ENCODE data around the gene COG8.
"Not testable (repeated sequence)": the region's sequence is repeated elsewhere in the genome, so short reads cannot be mapped to it uniquely, and the experiment has no call there.

Gene COG8

DNA sequence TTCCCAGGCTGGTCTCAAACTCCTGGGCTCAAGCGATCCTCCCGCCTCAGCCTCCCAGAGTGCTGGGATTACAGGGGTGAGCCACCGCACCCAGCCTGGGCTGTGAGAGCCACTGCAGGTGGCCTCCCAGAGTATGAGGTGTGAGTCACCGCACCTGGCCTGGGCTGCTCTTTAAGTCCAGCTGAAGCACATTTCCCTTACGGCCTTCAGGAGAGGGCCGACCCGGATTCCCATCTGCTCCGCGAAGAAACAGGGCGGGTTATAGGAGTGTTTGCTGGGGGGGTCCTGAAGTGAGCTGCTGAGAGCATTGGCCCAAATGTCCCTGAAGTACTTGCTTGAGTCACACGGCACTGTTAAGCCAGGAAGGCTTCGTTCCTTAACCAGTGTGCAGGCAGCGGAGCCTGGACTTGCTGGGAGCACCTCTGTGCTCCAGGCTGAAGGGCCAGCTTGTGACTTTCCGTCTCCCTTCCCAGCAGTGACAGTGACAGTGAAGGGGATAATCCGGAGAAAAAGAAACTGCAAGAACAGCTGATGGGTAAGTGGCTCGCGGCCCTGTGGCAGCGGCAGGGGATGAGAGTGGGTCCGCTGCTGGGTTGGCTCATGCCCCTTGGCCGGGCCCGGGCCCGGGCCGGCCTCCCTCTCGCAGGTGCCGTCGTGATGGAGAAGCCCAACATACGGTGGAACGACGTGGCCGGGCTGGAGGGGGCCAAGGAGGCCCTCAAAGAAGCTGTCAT, 21.0 kb downstream of the COG8 start:
- no peak for DNase-seq

DNA sequence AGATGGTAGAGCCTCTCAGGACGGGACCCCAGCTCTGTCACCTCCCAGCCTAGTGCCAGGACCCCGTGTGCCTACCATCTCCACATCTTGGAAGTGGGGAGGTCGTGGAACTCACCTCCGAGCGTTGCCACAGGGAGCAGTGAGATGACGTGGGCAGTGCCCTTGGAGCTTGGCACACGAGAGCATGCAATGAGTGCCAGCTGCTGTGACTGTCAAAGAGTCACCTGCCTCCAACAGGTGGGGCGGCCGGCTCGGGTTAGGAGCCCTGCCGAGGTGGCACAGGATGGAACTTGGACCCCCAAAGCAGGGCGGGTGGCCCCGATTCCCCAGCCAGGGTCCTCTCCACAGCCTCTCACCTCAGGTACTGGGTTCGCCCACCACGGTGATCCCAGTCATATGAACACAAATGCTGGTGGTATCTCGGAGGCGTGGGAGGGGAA, 22.7 kb downstream of the COG8 start:
- DNase-seq: no peak

DNA sequence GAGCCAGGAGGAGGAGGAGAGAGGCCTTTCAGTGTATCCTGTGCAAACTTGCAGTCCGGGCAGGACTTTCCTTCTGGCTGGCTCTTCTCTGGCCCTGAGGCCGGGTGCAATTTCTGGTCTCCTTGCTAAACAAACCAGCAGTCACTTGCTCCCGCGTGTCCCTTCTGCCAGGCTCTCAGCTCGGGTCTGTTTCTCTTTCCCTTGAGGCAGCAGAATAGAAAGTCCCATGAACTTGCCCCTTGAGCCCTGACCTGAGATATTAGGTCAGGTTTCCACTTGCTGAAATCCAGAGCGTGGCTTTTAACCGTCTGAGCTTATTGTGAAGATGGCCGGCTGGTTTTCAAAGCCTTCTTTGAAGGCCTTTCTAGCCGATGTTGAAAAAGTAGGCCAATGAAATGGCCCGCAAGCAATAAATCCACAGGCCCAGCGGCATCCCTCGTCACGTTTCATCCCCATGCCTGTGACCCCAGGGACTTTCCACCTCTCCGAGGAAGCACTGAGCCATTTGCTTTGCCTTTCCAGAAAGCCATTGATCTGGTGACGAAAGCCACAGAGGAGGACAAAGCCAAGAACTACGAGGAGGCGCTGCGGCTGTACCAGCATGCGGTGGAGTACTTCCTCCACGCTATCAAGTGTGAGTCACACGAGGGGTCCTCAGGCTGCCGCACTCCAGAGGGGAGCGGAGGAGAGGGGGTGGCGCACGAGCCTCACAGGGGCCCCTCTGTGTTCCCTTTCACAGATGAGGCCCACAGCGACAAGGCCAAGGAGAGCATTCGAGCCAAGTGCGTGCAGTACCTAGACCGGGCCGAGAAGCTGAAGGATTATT, 23.7 kb downstream of the COG8 start:
- DNase-seq: no peak

DNA sequence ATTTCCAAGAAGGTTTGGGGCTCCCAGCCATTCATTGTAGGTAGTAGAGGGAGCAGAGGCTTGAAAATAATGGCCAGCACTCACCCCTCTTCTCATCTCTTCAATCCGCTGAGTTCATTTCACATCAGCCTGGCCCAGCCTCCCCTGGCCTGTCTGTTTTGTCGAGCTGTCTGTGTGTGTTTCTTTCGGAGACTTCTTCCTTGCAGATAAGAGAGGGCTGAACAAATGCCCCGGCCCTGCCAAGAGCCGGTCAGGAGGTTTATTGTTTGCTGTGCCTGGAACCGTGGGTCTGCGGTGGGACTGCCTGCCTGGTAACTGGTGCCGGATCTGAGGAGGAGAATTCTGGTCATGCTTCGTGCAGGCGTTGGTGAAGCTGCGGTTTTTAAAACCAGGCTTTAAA, 24.8 kb downstream of the COG8 start:
- no peak for DNase-seq

DNA sequence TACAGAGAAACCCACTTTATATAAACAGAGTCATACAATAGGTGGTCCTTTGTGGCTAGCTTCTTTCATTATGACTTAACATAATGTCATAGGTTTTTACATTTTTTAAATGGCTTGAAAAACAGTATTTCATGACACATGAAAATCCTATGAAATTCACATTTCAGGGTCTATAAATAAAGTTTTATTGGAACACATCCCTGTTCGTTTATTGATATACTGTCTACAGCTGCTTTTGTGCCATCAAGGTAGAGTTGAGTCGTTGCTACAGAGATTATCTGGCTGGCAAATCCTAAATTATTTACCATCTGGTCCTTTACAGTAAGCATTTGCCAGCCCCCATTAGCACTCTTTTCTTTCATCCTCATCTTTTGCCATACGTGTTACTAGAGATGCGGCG, 25.9 kb downstream of the COG8 start:
- DNase-seq: no peak

DNA sequence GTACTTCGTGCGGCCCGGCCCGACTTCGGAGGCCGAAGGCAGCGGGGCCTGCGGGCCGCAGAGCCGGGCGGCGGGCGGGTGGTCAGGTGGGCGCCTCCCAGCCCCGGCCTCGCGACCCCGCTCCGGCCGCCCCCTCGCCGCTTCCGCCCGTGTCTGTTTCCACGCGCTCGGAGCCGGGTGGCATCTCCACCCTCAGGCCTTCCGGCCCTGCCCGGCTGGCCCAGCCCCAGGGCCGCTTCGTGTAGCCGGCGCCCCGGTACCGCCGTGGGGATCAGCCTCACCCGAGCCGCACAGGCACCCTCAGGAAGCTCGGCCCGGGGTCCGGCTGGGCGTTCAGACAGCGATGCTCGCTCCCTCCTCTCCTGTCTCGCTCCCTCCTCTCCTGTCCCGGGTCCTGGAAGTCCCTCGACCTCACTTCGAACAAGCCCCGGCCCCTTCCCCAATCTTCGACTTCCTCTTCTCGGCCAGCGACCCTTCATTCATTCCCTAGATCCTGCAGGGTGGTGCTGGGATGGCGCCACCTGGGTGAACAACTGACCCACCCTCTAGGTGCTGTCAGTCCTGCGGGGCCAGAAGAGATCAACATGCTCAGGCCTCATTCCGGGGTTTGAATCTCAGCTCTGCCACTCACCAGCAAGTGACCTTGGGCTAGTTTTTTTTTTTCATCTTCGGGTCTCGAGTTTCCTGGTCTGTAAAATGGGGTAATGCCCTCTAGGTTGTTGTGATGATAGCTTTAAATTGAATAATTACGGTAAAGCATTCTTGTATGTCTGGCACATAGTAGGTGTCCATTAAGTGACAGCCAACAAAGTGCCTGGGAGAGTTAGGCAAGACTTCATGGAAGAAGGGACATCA, 27.6 kb downstream of the COG8 start:
- peak; percentile 58 for DNase-seq

DNA sequence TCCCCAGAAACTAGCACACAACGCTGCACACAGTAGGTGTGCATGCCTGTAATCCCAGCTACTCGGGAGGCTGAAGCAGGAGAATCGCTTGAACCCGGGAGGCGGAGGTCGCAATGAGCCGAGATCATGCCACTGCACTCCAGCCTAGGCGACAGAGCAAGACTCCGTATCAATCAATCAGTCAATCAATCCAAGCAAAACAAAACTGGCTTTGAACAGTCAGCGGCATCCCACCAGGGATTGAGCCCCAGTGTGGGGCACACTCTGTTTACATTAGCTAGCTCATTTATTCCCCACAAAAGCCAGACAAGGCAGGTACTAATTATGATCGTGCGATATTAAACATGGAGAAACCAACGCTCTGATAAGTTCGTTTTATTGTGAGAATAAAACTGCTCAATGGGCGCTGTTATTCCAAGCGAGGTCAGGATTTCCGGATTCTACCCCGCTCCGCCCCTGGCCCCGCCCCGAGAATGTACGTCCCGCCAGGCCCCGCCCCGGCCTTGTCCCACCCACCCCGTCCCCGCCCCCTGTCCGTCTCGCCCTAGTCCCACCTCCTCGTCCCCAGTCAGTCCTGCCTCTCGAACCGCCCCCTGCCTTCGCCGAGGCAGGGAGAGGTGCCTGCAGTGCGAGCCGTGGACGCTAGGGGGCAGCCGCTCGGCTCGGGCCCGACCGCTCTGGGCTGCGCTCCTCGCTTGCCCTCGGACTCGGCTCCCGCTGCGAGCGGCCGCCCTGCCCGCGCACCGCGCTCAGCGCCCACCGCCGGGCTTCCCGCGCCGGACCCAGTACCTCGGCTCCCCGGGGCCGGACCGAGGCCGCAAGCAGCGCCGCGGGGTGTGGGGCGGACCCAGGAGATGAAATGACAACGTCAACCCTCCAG, 28.5 kb downstream of the COG8 start, which contains the start of gene VPS4A:
Gene VPS4A (plus strand): TSS at position 698 of the 880 bp plus-strand sequence. CDS start 162 bp downstream, at position 860.
- peak; percentile 98 for DNase-seq

DNA sequence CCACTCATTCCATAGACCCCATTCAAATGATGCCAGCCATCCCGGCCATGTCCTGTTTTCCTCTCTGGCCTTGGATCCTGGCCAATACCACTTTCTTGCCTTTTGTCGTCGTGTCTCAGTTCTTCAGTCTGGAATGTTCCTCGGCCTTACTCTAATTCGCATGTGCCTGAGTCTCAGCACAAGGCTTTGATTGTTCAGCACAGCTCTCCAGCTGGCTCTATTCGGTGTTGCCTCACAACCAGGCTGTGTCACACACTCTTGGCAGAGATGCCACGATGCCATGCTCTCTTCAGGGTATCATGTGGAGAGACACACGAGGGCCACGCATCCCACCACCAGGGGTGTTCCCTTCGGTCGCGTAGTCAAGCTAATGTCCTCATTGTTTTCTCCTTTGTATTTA, 30.0 kb downstream of the COG8 start:
- DNase-seq: no peak

DNA sequence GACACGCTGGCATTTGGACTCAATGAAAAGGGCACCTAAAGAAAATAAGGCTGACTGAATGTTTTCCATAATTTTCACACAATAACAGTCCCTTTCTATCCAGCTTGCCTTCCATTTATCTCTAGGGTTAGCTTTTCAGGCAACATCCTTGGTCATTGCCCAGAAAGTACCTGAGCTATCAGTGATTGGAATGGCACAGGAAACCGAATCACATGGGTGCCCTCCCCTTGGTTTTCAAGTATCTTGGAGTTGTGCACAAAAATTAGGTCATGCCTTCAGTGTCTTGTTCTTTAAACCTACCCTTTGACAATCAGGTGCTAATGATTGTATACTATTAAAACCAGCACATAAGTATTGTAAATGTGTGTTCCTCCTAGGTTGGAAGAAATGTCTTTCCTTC, 31.5 kb downstream of the COG8 start:
- no peak for DNase-seq

DNA sequence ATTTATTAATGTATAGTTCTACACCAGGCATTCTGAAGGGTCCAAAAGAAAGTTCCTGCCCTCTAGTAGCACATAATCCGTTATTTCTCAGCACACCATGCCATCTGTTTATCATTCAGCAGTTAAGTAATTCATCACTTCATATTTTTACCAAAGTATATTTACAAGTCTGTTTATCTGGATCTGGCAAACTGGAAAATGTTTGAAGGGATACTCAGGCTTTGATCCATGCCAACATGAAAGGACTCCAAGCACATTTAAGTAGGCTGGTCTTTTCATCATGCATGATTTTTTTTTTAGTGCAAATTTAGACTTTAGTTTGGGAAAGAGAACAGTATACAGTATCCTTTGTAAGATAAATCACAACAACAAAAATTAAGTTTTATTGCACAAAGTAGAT, 32.3 kb downstream of the COG8 start:
- DNase-seq: no peak

DNA sequence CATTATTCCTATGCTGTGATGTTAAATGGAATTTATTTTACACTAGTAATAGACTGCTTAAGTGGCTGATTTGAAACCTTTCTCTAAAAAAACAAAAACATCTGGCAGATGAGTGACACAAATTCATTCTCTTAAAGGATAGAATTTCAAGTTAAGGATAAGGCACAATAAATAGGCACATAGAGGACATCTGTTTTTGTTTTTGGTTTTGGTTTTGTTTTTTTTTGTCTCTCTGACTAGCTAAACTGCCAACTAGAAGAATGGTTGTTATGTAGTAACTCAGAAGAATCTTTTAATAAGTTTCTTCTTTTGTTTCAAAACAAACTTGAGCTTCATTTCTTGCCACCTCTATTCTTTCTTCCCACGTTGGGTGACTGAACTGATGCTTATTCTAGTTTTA, 33.3 kb downstream of the COG8 start:
- DNase-seq: no peak

DNA sequence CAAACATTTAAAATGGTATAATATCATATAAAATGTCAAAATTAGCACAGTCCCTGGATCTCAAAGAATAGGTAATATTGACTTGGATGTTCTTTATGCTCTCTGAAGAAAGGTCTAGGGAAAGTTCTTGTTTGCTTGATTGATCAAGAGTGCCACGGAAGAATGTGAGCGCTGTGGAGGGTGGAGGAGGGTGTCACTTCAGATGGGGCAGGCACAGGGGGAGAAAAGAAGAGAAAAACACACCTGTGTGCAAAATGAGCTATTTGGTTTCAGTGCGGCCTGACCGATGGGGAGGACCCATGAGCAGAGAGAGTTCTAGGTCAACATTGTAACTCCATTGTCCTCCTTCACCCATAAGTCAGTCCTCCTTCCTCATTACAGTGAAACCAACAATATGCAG, 37.1 kb downstream of the COG8 start:
- DNase-seq: no peak

DNA sequence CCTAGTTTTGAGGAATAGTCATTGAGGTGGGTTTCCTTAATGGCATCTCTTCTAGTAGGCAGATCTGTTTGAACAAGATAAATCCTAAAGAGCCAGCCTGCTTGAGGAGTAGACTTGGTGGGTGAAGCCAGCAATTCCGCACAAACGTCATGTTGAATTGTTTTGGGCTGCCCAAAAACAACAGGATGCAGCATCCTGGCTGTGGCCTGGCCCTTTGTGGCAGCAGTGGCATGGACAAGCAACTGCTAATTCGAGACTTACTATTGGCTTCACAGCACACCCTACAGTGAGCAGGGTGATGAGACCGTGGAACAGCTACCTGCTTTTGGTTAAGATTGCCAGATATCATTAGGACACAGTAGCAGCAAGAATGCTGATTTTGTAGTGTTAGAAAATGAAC, 37.5 kb downstream of the COG8 start:
- no peak for DNase-seq

DNA sequence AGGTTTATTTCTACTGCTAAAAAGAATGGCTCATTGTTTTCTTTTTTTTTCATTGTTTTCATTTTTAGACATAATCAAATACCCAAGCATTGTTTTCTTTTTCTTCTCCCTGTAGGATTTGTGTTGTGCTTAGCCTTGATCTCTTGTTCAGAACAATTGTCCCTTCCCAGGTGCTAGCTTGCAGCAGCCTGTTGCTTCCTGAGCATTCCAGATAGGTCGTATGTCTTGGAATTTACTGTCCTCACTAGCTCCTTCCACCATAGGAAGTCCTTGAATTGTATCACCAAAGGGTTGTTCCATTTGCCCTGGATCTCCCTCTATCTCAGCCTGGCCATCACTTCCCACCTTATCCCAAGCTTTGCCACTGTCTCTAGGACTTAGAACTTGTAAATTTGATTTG, 38.2 kb downstream of the COG8 start:
- no peak for DNase-seq

DNA sequence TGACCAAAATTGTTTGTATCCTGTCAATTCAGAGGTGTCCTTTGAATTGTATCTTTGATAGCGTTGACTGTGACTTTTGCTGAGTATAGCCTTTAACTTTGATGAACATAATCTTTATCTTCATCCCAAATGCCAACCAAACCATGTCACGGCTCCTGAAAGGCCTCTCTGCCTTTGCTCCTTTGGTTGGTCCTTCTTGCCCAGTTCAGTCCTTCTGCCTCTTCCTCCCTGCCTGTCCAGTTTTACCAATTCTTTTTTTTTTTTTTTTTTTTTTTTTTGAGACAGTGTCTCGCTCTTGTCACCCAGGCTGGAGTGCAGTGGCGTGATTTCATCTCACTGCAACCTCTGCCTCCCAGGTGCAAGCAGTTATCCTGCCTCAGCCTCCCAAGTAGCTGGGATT, 41.1 kb downstream of the COG8 start:
- no peak for DNase-seq

DNA sequence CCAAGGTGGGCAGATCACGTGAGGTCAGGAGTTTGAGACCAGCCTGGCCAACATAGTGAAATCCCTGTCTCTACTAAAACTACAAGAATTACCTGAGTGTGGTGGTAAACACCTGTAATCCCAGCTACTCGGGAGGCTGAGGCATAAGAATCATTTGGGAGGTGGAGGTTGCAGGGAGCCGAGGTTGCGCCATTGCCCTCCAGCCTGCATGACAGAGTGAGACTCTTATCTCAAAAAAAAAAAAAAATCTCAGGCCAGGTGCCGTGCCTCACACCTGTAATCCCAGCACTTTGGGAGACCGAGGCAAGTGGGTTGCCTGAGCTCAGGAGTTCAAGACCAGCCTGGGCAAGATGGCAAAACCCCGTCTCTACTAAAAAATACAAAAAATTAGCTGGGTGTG, 42.6 kb downstream of the COG8 start:
- not testable (repeated sequence) for DNase-seq

DNA sequence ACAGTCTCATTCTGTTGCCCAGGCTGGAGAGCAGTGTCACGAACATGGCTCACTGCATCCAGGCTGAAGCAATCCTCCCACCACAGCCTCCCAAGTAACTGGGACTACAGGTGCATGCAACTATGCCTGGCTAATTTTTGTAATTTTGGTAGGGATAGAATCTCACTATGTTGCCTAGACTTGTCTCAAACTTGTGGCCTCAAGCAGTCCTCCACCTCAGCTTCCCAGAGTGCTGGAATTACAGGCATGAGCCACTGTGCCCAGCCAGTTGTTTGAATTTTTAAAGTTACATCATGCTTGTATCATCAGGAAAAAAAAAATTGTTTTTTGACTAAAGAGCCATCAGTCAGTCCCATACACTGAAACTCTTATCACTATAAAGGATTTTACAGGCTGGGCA, 45.3 kb downstream of the COG8 start:
- no peak for DNase-seq

DNA sequence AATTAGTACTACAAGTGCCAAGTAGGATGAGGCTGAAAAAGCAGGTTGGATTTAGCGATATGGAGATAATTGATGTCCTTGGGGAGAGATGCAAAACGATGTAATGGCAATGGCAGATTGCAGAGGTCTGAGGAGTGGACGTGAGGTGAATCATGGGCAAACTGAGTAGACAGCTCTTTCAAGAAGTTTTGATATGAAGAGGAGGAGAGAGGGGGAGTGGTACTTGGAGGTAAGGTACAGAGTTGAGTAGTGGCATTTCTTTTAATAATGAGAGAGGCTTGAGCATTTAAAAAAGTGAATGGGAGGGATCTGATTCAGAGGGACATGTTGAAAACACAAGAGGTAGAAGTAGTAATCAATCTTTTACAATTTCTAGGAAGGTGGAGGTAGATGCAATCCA, 46.0 kb downstream of the COG8 start:
- DNase-seq: peak; percentile 38

DNA sequence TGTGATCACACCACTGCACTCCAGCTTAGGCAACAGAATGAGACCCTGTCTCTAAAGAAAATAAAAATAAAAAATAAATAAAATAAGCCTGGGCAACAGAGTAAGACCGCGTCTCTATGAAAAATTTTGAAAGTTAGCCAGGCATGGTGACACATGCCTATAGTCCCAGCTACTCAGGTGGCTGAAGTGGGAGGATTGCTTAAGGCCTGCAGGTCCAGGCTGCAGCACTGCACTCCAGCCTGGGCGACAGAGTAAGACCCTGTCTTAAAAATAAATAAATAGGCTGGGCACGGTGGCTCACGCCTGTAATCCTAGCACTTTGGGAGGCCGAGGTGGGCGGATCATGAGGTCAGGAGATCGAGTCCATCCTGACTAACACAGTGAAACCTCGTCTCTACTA, 47.7 kb downstream of the COG8 start:
- not testable (repeated sequence) for DNase-seq

DNA sequence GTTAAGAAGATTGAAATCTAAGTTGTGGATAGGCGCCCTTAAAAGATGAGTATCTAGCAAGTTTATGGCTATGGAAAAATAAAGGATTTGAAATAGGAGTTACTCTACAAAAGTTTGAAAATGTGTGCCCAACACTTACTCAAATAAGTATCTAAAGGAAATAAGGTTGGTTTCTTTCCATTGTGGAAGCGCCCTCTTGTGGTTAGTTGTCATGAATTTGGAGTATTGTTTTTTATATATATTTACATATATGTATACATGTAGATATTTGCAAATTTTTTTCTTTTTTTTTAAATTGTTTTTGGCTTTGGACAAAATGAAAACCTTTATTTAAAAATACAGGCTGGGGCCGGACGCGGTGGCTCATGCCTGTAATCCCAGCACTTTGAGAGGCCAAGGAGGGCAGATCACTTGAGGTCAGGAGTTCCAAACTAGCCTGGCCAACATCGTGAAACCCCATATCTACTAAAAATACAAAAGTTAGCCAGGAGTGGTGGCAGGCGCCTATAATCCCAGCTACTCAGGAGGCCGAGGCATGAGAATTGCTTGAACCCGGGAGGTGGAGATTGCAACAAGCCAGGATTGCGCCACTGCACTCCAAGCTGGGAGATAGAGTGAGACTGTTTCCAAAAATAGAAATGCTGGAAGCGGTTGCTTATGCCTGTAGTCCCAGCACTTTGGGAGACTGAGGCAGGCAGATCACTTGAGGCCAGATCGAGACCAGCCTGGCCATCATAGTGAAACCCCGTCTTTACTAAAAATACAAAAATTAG, 52.2 kb downstream of the COG8 start:
- peak; percentile 63 for DNase-seq

DNA sequence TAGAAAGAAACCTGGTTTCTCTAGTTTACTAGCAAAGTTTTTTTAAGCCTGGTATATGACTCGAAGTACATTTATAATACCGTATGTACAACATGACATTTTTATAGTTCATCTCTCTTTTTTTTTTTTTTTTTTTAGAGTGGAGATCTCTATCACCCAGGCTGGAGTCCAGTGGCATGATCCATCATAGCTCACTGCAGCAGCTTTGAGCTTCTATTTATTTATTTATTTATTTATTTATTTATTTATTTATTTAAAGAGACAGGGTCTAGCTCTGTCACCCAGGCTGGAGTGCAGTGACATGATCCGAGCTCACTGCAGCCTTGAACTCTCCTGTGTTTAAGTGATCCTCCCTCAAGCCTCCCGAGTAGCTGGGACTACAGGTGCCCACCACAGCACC, 54.1 kb downstream of the COG8 start:
- no peak for DNase-seq

DNA sequence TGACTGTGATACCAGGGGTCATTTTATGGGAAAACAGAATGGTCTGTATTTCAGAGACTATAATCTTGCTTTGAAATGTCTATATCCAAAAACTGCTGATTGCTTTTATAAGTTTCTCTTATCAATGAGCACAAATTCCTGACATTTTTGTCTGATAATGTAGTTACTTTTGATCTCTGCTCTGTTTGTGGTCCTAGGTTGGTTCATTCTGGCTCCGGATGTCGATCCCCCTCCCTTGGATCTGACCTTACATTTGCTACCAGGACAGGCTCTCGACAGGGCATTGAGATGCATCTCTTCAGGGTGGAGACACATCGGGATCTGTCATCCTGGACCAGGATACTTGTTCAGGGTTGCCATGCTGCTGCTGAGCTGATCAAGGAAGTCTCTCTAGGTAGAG, 55.5 kb downstream of the COG8 start:
- DNase-seq: no peak

All from activated CD4-positive, alpha-beta T cell treated with anti-CD3 and anti-CD28 coated beads, Interleukin-10, Interleukin-2, amounts not matched to agents 100 ng/mL and 50 ng/mL, durations not matched to agents 16 hours and 8 hours (primary cell).